GM18526 (cell line): Measurements from ENCODE around the gene ACBD6.

Source experiments
- POLR2A ChIP-seq: IDR thresholded peaks from 3 replicates; pipeline ENCODE4 v1.6.1; 2011; ENCODE audit not compliant: insufficient read length; ENCODE audit errors: extremely low read depth

Gene ACBD6, protein sequence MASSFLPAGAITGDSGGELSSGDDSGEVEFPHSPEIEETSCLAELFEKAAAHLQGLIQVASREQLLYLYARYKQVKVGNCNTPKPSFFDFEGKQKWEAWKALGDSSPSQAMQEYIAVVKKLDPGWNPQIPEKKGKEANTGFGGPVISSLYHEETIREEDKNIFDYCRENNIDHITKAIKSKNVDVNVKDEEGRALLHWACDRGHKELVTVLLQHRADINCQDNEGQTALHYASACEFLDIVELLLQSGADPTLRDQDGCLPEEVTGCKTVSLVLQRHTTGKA

DNA sequence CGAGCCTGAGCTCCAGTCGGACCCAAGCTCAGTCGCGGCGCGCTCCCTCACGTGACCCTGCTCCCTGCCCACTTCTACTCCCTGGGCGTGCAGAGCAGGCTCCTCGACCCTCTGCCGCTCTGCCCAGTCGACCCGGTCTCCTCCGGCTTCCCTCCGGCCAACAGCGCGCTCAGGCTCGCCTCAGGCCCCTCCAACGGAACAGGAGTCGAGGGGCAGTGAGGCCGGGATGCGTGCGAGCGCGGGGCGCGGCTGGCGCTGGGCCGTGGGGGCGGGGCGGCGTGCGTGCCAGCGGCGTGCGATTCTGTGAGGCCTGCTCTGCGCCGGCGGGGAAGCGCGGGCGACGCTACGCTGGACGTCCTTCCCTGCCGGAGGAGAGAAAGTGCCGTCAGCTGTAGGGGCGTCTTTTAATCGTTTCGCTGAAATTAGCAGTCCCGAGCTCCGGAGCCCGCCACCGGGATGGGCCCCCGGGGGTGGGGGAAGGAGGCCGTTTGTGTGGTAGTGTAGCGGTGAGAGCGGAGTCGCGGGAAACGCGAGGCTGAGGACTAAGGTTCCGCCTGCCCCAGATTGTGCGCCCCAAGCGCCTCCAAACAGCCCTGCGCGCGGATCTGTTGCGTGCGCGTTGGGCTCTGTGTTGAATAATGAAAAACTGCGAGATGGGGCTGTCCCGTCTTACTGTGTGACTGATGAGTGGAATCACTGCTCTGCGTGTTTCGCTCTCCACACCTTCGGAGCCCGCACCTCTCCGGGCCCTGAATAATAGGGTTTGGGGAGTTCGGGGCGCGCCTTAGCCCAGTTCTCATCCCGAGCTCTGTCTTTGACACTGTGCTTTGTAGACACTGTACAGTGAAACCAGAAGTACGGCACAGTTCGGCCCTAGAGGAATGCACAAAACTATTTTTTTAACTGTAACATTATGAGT, at the start of gene ACBD6:
Gene ACBD6 (minus strand): TSS at position 217 of the 919 bp plus-strand sequence. CDS start 311 bp downstream, outside the sequence.
- peak; percentile 69 for TF ChIP-seq POLR2A

DNA sequence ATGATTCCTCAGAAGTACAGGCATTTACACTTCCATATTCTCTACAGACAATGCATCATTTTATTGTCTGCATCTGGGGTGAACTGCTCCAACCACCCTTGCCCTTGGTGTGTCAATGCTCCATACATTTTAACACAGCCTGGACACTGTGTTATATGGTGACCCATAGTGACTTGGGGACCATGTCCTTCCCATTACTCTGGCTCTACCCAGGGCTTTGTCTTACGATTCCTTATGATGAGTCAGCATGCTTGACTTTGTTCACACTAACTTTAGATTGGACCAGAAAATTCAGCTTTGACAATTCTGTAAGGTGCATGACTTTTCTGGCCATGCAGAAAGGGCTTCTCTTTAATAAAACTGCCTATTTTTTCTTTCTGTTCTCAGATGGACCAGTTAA, 49.6 kb upstream of the ACBD6 start:
- TF ChIP-seq POLR2A, result no peak

DNA sequence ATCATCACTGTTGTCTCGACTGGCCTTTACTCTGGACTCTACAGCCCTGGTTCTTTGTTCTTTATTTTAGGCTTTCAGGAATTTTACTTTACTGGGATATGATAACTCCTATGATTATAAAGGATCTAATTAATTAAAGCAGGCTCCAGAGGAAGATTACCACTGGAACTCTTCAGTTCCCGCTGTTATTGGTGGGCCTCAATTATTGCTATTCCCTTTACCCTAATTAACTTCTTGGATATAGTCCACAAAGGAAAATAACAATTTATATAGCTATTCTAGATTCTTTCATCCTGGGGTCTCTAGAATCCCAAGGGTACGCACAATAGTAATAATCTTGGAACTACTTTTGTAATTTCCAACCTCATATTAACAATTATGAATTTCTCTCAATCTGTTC, 47.9 kb upstream of the ACBD6 start:
- no peak for TF ChIP-seq POLR2A

DNA sequence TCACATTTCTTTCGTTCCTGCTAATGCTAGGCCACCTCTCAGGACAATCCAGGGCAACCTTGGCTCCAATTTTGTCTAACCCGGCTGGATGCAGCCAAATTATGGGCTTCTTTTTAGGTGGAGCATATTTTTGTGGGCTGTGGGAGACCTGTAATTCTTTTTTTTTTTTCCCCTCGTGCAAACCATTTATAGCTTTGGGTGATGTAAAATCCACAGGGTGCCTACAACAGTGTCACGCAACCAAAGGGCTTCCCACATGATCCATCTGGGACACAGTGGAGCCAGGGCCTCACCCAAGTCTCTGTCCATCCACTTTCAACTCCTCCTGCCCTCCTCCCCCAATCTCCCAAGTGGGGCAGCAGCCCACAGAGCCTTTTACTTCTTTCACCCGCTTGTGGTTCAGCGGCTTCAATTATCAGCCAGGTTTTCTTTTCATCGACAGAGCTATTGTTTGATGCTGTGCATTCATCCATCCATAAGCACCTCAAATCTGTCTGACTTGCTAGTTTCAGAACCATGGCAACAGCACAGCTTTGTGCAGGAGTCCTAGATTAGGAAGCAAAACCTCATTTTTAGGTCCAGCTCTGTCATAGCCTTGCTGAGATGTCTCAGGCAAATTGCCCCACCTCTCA, 46.4 kb upstream of the ACBD6 start:
- TF ChIP-seq POLR2A, result no peak

DNA sequence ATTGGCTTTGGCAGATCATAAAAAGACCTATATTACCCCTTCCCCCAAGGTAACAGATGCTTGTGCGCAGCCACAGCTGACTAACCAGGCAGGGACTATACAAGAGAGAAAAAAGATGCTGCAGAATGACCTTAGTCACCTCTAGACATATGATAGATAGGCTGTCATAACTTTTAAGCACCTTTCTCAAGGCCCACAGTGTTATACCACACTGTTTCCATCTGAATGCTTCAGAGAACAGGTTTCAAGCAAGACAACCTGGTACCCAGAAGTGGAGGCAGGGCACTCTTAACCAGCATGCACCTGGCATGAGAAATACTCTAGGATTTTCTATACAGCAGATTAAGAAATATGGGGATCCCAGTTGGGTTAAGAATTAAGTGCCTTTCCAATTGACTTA, 43.6 kb upstream of the ACBD6 start:
- TF ChIP-seq POLR2A, result no peak

DNA sequence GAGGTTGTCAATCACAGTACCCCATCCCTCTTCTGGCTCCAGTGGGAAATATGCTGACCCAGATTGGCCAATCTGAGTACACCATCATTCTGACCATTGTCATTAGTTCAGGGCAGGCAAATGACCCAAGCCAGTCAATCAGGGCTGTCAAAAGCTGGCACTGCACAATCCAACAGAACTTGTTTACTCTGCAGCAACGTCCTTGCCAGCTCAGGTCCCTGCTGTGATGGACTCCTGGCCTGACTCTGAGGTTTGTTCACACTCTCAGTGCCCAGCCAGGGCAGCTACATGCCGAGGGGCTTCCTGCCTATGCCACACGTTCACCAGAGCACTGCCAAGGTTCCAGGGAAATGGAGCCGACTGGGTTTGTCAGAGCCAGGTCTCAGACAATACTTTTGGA, 41.7 kb upstream of the ACBD6 start:
- TF ChIP-seq POLR2A, result no peak

DNA sequence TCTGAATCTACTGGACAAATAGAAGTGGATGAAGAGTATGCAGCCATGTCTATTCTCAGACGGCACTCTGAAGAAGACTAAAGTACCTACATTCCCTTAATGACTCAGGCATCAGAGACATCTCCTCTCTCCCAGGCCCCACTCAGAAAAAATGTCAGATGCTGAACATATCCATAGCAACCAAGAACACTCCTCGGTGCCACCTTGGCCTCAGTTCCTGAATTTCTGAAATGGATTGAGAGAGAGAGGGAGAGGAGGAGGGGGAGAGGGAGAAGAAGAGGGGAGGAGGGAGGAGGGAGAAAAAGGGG, 40.4 kb upstream of the ACBD6 start:
- no peak for TF ChIP-seq POLR2A

DNA sequence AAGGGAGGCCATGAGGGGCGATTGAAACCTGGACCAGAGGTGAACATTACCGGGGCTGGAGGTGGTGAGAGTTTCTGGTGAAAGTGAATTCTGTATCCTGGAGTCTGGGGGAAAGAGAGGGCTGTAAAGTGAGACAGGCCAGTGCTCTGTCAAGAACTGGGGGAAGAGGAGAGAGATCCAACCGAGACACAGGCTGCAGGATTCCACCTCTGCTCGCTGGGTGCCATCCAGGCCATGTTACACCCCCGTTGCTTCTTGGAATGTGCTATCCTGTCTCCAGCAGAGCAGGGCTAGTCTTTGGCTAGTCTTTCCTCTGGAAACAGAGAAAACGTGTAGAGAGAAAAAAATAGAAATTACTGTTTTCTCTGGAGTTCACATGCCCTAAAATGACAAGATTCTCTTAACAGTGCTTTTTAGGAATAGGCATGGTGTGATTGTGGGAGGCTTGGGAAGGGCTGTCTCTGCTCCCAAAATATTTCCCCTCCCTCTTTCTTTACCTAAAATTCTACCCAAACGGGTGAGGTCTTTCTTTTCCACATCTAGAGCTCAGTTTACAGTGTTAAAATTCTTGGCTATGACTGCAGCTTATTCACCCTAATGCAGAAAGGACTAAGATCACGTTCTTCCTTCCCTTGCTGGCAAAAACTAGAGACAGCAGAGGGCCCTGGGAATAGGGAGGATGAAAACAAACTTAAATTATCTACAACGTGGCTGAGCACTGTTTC, 39.9 kb upstream of the ACBD6 start:
- TF ChIP-seq POLR2A, result no peak

DNA sequence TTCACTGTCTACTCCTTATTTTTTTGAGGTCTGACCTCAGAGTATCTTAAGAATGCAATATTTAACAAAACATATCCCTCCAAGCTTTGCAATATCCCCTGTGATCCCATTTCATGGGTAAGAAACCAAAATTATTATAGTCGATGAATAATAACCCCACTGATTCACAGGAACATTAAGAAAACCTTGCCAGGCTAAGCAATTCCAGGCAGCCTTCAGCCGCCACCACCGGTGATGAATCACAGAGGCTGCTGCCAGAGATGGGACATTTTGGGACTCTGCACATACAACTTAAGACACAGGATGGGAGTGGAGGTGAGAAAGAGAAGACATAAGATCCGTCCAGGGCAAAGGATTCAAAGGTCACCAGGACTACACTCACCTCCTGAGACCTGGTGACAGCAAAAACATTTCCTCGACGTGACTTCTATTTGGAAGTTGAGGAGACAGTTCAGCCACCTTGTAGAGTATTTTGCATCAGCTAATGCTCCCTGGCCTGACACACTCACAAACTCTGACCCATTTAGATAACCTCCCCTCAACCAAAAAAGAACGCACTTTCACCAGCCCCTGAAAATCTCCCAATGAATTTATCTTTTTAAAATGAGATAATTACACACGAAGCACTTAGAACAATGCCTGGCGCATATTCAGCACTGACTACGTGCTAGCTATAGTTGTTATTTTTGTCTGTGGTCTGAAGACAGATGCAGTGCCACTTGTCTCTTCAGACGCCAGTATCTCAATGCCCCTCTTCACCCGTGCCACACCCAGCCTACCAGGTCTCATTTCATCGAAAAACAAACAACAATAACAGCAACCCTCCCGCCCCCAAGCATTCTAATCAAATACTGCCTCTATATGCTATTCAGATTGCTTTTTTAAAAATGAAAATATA, 38.6 kb upstream of the ACBD6 start:
- no peak for TF ChIP-seq POLR2A

DNA sequence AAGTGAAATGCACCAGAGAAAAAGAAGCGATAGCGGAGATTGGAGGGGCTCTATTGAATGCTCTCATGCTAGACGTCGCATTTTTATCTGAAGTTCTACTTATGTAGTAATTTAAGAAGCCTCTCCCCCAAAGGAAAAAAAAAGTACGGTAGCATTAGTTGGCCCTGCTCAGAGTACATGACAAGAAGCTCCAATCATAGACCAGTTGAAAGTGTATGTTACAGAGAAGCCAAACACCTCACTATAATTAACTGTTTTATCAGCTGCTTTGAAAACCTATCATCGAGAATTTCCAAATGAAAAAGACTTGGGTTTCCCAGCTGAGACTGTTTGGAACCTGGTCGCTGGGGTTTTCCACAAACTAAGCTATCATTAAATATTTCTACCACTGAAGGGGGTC, 36.8 kb upstream of the ACBD6 start:
- no peak for TF ChIP-seq POLR2A

DNA sequence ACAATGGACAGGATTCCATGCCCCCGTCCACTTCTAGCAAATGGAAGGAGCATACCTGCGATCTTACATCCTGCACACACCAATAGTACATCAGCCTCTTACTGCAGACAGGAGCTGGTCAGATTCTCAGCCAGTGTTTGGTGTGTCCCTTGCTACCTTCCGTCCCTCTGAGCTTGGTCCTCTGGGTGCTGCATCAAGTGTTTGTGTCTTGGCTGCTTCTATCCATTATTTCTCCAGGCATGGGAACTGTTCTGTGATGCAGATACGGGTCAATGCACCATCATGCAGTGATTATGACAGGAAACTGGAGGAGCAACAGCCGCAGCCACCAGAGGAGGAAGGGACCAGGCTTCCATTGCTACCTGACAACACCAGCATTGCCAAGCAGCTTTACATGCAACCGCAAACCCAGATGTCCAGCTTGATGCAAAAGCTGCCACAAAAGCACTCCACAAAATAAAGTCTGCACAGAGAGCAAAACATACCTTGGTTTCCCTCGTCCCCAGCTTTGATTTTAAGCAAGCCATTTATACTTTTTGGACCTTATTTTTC, 34.5 kb upstream of the ACBD6 start:
- no peak for TF ChIP-seq POLR2A

DNA sequence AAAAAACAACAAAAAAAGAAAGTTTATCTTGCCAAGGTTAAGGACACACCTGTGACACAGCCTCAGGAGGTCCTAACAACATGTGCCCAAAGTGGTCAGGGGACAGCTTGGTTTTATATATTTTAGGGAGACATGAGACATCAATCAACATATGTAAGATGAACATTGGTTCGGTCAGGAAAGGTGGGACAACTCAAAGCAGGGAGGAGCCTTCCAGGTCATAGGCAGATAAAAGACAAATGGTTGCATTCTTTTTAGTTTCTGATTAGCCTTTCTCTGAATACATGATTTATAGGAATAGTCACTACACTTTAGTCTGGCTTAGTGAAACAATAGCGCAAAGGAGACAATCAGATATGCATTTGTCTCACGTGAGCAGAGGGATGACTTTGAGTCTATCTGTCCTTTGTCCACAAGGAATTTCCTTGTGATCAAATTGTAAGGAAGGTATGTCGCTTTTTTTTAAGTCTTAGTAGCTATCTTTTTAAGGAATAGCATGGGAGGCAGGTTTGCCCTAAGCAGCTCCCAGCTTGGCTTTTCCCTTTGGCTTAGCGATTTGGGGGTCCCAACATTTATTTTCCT, 33.1 kb upstream of the ACBD6 start:
- no peak for TF ChIP-seq POLR2A

DNA sequence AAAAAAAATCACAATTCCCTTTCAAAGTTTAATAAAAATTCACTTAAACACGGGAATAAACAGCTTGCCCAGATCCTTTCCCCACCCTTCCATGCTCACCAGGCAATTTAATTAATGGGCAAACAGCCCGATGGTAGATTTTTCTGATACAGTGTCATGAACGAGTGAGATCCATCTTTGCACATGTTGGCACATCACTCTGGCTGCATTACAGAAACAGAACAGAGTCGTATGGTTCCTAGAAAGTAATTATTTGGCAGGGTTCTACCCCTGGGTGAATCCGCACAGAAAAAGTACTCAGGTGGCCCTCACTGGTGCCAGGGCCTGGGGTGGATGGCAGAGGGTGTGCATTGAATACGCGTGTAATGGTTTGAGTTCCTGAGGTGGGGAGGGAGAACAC, 31.8 kb upstream of the ACBD6 start:
- TF ChIP-seq POLR2A, result no peak
